ENCODE data around the gene GAB2.
"Not testable (repeated sequence)": the region's sequence is repeated elsewhere in the genome, so short reads cannot be mapped to it uniquely, and the experiment has no call there.

The GAB2 gene, protein sequence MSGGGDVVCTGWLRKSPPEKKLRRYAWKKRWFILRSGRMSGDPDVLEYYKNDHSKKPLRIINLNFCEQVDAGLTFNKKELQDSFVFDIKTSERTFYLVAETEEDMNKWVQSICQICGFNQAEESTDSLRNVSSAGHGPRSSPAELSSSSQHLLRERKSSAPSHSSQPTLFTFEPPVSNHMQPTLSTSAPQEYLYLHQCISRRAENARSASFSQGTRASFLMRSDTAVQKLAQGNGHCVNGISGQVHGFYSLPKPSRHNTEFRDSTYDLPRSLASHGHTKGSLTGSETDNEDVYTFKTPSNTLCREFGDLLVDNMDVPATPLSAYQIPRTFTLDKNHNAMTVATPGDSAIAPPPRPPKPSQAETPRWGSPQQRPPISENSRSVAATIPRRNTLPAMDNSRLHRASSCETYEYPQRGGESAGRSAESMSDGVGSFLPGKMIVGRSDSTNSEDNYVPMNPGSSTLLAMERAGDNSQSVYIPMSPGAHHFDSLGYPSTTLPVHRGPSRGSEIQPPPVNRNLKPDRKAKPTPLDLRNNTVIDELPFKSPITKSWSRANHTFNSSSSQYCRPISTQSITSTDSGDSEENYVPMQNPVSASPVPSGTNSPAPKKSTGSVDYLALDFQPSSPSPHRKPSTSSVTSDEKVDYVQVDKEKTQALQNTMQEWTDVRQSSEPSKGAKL

DNA sequence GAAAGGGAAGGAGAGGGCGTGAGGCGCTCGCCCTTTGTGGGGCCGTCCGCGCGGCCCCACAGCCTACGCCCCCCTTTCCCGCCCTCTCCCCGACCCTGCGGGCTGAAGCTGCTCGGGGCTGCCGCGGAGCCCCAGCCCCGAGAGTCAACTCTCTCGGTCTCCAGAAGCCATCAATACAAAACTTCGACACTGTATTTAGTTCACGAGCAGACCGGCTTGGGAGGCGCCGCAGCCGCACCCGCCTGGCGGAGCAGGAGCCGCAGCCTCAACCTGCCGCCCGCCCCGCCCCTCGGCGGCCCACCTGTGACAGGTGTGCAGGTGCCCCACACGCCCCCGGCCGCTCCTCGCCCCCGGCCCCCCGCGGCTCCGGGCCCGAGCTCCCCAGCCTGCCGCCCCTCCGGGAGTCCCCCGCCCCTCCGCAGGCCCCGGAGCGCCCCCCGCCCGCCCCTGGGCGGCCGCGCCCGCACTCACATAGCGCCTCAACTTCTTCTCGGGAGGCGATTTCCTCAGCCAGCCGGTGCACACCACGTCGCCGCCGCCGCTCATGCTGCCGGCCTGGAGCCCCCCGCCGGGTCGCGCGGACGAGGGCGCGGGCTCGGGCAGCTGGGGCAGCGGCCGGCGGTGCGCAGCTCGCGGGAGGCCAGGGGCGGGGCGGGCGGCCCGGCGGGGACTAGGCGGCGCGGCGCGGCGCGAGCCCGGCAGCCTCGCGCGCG, at the start of gene GAB2:
TSS of gene GAB2 (minus strand) at position 646 of the 713 bp plus-strand sequence. CDS start at position 546, 100 bp downstream.
- peak in 1 of 2 donors; percentile 38 for DNase-seq

DNA sequence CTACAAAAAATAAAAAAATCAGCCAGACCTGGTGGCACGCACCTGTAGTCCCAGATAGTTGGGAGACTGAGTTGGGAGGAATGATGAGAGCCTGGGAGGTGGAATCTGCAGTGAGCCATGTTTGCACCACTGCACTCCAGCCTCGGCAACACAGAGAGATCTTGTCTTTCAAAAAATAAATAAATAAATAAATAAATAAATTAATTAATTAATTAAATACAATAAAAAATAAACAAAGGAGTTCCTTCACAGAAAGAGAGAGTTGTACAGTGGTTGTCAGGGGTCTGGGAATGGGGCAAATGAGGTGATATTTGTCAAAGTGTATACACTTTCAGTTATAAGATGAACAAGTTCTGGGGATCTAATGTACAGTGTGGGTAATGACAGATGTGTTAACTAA, 49.8 kb upstream of the GAB2 start:
- DNase-seq, result no peak

DNA sequence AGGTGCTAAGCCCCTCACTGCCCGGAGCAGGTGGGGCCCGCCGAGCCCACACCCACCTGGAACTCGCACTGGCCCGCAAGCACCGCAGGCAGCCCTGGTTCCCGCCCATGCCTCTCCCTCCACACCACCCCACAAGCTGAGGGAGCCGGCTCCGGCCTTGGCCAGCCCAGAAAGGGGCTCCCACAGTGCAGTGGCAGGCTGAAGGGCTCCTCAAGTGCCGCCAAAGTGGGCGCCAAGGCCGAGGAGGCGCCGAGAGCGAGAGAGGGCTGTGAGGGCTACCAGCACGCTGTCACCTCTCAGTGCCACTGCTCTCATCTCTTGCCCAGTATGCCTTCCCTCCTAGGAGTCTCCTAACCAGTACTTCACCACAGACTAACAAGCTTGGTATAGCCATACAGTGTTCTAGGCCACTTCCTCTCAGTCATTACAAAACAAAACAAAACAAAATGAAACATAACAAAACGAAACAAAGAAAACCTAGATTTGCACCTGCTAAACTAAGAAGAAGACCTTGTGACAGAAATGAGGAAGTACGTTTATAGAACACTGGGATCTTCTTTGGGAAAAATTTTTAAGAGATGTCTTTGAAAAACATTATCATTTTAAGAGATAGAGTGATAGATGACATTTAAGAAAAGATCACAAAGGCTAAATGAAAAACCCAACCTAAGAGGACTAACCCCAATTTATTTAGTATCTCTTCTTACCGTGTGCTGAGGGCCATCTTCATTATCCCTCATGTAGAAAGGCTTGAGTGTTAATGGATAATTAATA, 47.7 kb upstream of the GAB2 start:
- peak; percentile 19 to 56 for DNase-seq

DNA sequence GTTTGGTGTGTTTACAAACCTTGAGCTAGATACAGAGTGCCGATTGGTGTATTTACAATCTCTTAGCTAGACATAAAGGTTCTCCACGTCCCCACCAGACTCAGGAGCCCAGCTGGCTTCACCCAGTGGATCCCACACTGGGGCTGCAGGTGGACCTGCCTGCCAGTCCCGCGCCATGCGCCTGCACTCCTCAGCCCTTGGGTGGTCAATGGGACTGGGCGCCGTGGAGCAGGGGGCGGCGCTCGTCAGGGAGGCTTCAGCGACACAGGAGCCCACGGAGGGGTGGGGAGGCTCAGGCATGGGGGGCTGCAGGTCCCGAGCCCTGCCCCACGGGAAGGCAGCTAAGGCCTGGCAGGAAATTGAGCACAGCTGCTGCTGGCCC, 47.2 kb upstream of the GAB2 start:
- DNase-seq, result not testable (repeated sequence)

DNA sequence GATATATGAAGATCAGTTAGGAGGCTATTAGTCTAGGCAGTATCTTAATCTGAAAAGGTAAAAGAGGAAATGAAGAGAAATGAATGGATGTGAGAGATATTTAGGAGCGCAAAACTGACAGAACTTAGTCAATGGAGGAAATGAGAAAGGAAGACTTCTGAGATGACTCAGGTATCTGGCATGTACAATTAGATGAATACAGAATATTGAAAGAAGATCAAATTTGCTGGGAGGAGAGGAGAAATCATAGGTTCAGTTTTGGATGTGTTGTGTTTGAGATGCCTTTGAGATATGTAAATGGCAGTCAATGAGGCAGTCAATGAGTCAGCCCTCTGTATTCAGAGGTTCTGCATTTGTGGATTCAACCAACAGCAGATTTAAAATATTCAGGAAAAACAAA, 42.9 kb upstream of the GAB2 start:
- DNase-seq, result no peak

DNA sequence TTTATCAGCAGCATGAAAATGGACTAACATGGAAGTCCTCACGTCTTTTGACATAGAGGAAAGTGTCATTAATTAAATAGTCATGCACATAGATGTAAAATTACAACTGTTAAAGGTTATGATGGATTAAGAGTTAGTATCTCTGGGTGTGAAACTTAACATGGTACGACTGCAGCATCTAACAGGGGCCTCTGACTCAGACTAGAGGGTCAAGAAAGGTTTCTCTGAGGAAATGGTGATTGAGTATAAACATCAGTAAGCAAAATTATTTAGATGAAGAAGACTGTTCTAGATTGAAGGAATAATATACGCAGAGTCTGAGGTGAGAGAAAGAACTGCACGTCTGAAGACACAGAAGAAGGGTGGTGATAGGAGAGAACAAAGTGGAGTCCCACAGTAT, 42.1 kb upstream of the GAB2 start:
- no peak for DNase-seq

DNA sequence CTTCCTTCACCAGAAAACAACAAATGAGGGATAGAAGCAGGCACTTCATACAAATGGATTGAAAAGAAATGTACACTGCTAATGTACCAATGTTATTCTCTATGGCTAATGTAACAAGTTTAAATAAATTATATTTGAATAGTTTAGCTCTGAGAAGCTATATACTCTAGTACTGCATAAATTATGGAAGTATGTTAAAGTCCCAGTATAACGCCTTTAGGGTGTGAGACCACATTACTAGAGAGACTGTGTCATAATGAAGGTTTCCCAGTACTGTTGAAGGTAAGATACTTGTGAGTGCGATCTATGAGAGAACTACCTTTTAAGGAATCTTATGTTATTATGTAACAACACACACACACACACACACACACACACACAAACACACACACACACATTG, 39.8 kb upstream of the GAB2 start:
- DNase-seq, result no peak

DNA sequence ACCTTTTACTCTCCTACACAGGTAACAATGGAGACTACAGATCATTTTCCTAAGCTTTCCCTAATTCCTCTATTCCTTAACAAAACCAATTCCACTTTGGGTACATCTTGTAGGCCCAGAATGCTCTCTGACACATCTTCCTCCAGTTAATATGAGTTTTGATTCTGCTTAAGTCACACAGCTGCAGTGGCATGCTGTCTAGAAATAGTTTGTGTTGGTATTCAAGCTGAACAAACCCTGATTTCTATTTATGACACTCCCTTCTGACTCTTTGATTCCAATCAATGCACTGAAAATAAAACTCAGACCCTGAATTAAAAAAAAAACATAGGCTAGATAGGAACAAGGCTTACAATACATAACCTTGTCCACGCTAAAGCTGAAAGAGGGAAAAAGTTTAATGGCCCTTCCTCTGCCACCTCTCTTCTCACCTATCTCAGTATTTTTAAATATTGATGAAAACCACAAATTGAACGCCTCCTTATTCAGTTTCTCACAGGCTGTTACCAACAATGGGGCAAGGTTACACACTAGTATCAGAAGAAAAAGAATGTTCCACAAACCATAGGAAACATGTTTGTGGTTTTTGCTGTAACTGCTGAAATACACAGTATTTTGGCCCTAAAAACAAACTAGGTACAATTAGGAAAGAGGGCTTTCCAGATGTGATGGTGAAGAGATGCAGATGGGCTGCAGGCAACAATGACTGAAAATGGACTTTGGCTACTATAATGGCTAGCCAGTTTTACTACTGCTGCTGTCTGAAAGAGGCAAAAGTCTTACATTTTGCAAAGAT, 35.7 kb upstream of the GAB2 start:
- DNase-seq, result no peak

DNA sequence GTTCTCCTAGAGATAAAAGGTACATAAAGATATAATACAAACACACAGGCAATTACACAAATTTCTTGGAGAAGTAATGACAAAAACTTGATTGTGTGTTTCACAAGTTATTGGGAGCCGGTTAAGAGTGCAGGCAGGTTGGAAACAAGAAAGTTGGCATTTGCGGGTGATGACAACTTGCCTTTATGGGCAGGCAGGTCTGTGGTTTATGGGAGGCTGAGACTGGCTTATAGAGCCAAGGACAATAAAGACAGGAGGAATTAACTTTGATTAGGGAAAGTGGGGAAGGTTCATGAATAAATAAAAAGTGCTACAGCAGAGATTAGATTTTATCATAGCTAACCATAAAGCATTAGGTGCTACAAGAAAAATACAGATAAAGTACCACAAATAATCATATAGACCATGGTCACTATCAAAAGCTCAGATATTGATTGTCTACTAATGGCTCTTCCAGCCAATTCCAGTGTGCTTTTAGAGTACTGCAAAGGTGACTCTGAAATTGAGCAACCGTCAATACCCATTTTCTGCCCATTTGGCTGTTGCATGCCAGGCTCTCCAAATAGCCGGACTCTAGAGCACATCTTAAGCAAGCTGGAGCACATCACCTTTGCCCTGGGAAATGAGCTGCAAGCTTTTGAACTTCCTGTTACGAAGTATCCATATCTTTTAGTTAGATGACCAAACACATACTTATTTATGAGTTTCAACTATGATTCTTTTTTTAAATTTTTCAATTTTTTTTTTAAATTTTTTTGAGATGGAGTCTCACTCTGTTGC, 33.9 kb upstream of the GAB2 start:
- no peak for DNase-seq

DNA sequence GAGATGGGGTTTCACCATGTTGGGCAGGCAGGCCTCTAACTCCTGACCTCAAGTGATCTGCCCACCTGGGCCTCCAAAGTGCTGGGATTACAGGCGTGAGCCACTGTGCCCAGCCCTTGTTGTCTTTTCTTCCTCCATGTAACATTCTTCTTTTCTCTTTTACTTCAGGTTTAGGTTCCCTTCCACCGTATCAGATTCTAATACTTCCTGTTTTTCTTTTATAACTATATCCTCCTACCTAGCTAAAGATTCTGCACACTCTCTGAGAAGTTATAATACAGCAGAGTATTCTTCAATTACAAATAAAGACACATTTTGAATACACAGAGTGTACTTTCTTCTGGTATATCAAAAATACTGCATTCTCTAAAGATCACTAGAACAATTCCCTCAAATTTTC, 33.2 kb upstream of the GAB2 start:
- no peak for DNase-seq

DNA sequence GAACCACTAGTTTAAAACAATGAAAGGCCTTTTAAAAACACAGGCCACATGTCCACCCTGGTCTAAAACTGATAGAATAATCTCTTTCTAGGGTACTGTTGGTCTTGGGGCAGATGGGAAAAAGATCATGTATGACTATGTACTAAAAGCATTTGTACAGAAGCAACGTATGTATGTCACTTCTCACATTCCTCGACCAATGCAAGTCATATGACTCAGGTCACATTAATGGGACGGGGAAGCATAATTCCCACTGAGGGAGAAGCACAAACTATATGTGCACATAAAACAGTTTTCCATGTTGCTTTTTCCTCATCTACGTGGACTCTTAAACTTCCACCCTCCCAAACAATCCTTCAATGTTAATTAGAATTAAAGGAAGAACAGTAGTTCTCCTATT, 32.2 kb upstream of the GAB2 start:
- DNase-seq, result no peak

DNA sequence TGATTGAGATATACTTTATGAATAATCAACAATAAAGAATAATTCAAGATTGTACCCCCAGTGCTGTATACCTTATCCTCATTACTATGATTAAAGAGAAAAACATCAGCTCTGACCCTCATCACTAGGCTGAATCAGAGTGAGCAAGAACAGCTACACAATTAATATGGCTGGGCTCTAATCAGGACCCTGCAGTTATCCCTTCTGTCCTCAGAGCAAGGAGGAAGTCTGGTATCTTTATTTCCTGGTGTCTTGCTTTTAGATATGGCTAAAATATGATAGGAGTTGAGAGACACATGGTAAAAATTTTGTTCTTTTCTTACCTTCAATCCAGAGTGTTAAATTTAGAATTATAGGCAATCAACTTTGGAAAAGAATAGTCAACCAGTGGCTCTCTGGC, 28.6 kb upstream of the GAB2 start:
- no peak for DNase-seq

DNA sequence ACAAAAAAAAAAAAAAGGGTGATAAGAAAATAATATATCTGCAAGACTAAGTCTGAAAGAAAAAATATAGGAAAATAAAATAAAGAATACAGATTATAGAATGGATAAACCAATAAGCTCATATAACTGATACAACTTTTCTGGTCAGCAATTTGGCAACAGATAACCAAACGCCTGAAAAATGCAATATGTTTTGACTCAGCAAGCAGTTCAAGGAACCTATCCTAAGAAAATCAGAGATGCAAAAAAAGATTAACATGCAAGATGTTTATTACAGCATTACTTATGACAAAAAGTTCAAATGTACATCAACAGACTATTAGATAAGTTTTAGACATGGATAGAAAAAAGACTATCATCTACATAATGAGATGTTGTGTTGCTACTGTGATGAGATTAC, 27.1 kb upstream of the GAB2 start:
- no peak for DNase-seq

DNA sequence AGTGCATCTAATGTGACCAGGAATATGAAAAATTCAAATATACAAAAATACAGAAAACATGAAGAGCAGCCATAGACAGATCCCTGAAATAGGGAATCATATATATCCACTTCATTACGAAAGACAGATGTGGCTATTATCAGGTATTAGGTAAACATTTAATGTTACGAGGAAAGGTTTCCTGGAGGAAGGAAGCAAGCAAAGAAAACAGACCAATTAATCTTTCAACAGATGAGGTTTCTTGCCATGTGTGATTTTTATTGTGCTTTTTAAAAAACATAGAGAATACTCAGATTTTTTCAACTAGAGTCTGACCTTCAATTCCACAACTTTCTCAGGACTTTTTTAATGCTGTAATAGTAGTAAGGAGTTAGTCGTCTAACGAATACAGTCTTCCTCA, 24.3 kb upstream of the GAB2 start:
- no peak for DNase-seq

DNA sequence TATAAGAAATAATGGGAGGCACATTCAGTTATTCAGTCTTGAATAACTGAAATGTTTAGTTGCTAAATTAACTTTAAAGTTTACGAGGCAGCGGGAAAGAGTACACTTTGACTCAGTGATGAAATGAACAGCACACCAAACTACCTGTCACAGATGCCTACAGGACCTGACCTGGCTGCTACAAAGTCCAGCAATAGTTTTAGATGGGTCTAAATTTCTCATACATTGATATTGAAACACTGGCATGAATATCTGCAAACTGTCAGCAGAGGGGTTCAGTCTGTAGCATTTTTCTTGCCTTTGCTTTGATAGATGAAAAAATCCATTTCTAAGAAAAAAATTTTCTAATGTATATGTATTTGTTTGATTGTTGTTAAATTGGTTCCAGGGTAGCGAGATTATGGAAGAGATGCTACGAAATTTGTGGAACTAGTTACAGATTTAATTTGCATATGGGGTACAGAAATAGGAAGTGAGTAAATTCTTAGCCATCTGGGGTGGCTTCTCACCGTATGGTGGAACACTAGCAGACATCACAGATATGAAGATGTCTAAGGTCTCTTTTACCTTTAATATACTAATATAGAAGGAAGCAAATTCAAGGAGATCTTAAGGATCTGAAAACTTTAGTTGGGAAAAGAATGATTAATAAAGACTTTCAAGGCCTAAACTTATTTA, 20.8 kb upstream of the GAB2 start:
- DNase-seq, result no peak

DNA sequence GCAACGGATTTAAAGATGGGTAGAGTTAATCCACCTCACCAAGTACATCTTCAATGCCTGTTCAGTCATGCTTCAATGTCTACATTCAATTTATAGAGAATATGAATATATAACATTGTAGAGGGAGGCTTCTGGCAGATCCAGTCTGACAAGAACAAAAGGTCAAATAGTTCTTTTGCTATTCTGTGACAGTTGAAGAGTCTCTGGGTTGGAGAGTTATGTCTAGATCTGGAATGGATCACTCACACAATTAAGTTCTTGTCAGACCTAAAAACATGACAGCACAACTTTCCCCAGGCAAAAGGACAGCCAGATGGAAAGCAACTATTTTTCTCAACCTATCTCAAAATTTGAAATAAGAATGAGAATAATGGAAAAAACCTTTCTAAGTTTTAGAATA, 15.3 kb upstream of the GAB2 start:
- no peak for DNase-seq

DNA sequence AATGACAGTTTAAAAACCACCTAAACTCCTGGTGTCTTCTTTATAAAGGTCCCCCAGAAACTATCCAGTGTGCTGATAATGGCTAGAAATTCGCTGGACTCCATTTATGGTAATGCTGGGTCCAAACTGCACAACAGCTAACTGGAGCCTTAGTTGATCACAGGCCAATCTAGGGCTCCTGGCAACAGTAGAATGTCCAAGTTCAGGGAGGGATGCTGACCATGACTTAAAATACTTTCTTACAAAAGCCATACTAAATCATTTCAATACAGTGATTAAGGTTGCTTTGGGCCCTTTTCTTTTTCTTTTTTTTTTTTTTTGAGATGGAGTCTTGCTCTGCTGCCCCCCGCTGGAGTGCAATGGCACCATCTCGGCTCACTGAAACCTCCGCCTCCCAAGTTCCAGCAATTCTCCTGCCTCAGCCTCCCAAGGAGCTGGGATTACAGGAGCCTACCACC, 14.5 kb upstream of the GAB2 start:
- no peak for DNase-seq

DNA sequence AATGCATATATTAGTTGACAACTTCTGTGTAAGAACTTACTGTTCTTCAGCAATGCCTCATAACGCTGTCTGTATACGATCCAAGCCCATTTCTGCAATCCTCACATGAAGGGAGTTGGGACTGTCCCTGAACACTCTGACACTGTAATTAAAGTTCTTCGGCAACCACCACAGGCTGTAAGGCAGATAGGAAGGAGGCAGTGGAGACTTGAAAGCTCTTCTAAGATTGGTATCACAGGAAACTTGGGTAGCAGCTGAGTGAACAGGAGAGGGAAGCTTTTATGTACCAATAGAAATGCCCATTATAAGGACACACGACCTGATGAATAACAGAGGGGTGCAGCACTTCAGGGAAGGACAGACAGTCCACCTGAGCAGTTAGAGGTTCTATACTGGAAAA, 12.0 kb upstream of the GAB2 start:
- DNase-seq, result no peak

DNA sequence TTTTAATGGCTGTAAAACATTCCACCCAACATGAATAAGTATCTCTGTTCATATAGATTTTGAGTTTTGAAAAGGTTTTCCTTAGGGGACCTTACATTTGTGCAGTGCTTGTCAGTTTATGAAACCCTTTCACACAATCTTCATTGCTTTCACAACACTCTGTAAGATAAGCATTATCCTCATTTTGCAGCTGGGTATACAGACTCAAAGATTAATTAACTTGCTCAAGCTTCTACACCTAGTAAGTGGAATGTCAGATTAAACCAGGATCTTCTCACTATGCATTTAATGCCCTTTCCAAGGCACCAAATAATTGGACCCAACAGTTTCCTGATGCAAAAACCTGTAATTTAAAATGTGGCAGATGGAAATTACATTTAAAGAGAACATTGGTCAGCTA, 11.6 kb upstream of the GAB2 start:
- no peak for DNase-seq

DNA sequence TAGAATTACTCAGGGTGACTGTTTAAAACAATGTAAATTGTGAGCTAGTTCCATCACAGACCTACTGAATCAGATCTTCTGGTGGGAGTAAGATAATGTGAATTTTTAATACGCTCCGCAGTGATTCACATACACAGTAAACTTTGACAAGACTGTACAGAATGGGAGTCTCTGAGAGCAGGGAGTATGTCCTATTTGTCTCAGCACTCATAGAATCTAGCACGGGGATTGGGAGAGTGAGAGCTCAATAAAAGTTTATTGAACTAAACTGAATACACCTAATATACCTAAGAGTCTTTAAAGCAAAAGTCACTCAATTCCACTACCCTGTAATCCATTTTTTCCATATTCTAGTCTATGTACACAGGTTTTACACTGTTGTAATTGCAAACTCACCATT, 11.2 kb upstream of the GAB2 start:
- DNase-seq, result no peak

DNA sequence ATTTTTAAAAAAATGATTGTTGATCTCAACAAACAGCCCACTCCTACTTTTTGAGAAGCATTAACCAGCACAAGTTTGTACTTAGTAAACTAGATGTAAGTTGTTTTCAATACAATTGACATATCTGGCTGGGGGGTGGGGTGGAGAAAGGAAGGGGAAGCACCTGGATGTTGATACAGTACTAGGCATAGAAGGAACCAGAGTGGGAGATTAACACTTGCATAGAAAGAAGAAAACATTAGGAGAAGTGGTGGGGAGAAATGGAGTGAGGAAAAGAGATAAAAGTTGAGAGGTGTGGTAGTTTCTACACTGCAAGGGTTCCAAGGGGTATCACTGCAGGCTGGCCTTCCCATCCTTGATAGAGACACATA, 10.6 kb upstream of the GAB2 start:
- no peak for DNase-seq

All from CD4-positive, alpha-beta T cell treated with Interleukin-4 for 1 hour (primary cell).